Endothelial cell of umbilical vein (primary cell): ENCODE measurements around the gene RUSC2. TPM values are rescaled to one million over a fixed set of nuclear protein-coding genes. Genes with fewer than 3 reads are reported as not detected.
A peak's percentile ranks its signal among the peaks of the same experiment; 100 is the strongest.

Experiments used
- BruUV-seq: library from RNA; stranded (reverse); fragments of 400-500 nt; replicated peaks from 2 replicates; lab custom pipeline; 2021; lab: Mats Ljungman, UMichigan
- CTCF ChIA-PET: fragments of 300-600, 350-600 bp; sonication (Branson Sonifier 250); formaldehyde crosslinking; loops from one replicate; lab custom pipeline; 2021; ENCODE audit warnings: antibody characterized with exemption, inconsistent platforms; lab: Charles Lee
- POLR2A ChIA-PET: fragments of 300-600, 350-600 bp; sonication (Branson Sonifier 250); formaldehyde crosslinking; loops from one replicate; lab custom pipeline; 2021; ENCODE audit warnings: antibody characterized with exemption, inconsistent platforms; lab: Charles Lee
- DNase-seq: peaks from one replicate; pipeline ENCODE4 v3.0.0-alpha.2; 2011; ENCODE audit warnings: low read depth, low spot score
- FAIRE-seq: peaks from 2 replicates; lab custom pipeline; 2011; peaks lifted over from hg19 to GRCh38; lab: Jason Lieb, UNC
- H2AFZ ChIP-seq: 2 replicates; pipeline ENCODE4 v1.6.0; 2012; ENCODE audit warnings: low read depth, low read length, control low read depth, inconsistent platforms
- H3K27ac ChIP-seq: 2 replicates; pipeline ENCODE4 v1.5.1; 2011; ENCODE audit warnings: low read depth, mild to moderate bottlenecking, control low read depth, low read length, moderate library complexity; ENCODE audit not compliant: insufficient read depth
- H3K27me3 ChIP-seq, 2 experiments: 2 replicates each; pipeline versions ENCODE4 v1.6.0 to v1.6.1; 2011; ENCODE audit warnings: low read length in 2 of 2, mixed read lengths in 1 of 2; ENCODE audit not compliant: control insufficient read depth in 2 of 2, insufficient read depth in 2 of 2
- H3K36me3 ChIP-seq, 2 experiments: 2 replicates in 1 of 2; 3 replicates in 1 of 2; pipeline ENCODE4 v1.5.1; 2011; ENCODE audit warnings: low read length in 2 of 2, mild to moderate bottlenecking in 1 of 2, moderate library complexity in 1 of 2; ENCODE audit not compliant: control insufficient read depth in 2 of 2, insufficient read depth in 2 of 2; ENCODE audit errors: extremely low read depth in 1 of 2
- H3K4me1 ChIP-seq: 3 replicates; pipeline ENCODE4 v1.5.1; 2011; ENCODE audit warnings: mild to moderate bottlenecking, low read length; ENCODE audit not compliant: control insufficient read depth, insufficient read depth; ENCODE audit errors: extremely low read depth
- H3K4me2 ChIP-seq: 2 replicates; pipeline ENCODE4 v1.6.1; 2011; ENCODE audit warnings: low read length, control low read depth, mixed read lengths; ENCODE audit not compliant: insufficient read depth
- H3K4me3 ChIP-seq, 3 experiments: fragments of 200-600 bp in 1 of 3; sonication (generic), shearing (Covaris generic) in 1 of 3; replicated peaks in 1 of 3; 2 replicates each; pipeline ENCODE4 v1.5.1; 2011 to 2016; ENCODE audit warnings: control low read depth in 3 of 3, low read length in 3 of 3, mild to moderate bottlenecking in 2 of 3, inconsistent platforms in 1 of 3, low read depth in 1 of 3, moderate library complexity in 1 of 3; ENCODE audit not compliant: insufficient read depth in 1 of 3
- H3K79me2 ChIP-seq: 2 replicates; pipeline ENCODE4 v1.6.0; 2012; ENCODE audit warnings: low read length, inconsistent platforms; ENCODE audit not compliant: control insufficient read depth, insufficient read depth
- H3K9ac ChIP-seq: replicated peaks from 2 replicates; pipeline ENCODE3; 2011; ENCODE audit warnings: low read length, control low read depth; ENCODE audit not compliant: insufficient read depth; ENCODE audit errors: extremely low read depth
- H3K9me1 ChIP-seq: replicated peaks from 3 replicates; pipeline ENCODE4 v1.6.0; 2011; ENCODE audit warnings: mild to moderate bottlenecking, low read length; ENCODE audit not compliant: control insufficient read depth, insufficient read depth; ENCODE audit errors: extremely low read depth
- H3K9me3 ChIP-seq: replicated peaks from 2 replicates; pipeline ENCODE4 v1.5.1; 2012; ENCODE audit warnings: low read length, inconsistent platforms; ENCODE audit not compliant: control insufficient read depth, insufficient read depth
- H4K20me1 ChIP-seq: replicated peaks from 2 replicates; pipeline ENCODE3; 2011; ENCODE audit warnings: mild to moderate bottlenecking, low read length; ENCODE audit not compliant: control insufficient read depth, insufficient read depth; ENCODE audit errors: extremely low read depth
- FOS ChIP-seq: IDR thresholded peaks from 2 replicates; pipeline ENCODE4 v1.6.1; 2011; ENCODE audit warnings: mild to moderate bottlenecking, low read length, moderate library complexity, borderline replicate concordance; ENCODE audit not compliant: insufficient read depth
- MYC ChIP-seq: IDR thresholded peaks from one replicate; pipeline ENCODE4 v1.6.1; 2011; ENCODE audit warnings: mild to moderate bottlenecking, low read depth, low read length
- dilution Hi-C: fragments of 300-500 bp; cut with MboI; formaldehyde crosslinking; loops from one replicate; pipeline ENCODE4 v1.15.0; 2019; ENCODE audit warnings: low sequenced_read_pairs; ENCODE audit not compliant: extremely low pct_ligation_motif_present
- intact Hi-C: fragments of 100-400 bp; cut with micrococcal nuclease; formaldehyde crosslinking; loops from one replicate; pipeline ENCODE4 v1.10.0; 2022
- polyA plus RNA-seq, 4 experiments: library from polyadenylated mRNA; depleted of rRNA in 3 of 4; stranded (reverse) in 3 of 4; unstranded in 1 of 4; fragments of >200 nt; gene quantifications; 2 replicates each; pipeline versions ENCODE4 v1.2.1 to v1.2.3, GENCODE V29; 2011 to 2012; ENCODE audit warnings: missing spikeins in 1 of 4
- total RNA-seq: library from RNA; stranded (reverse); gene quantifications from 2 replicates; pipeline ENCODE4 v1.2.3, GENCODE V29; 2021
- TF ChIP-seq, protein P1 (sequence below), 2 donors: IDR thresholded peaks; 1 replicate in 1 of 2; 2 replicates in 1 of 2; pipeline ENCODE4 v1.5.1; 2011; ENCODE audit warnings: low read length in 2 of 2, mild to moderate bottlenecking in 2 of 2, moderate library complexity in 2 of 2, control low read depth in 1 of 2, inconsistent platforms in 1 of 2, low read depth in 1 of 2; ENCODE audit not compliant: insufficient read depth in 1 of 2; ENCODE audit errors: extremely low read depth in 1 of 2

Gene RUSC2
- total and polyA plus RNA-seq, 2 donors (not counting 3 experiments of a cell fraction or from before 2014, with no cell fraction given): 26.1 to 46.2 TPM

DNA sequence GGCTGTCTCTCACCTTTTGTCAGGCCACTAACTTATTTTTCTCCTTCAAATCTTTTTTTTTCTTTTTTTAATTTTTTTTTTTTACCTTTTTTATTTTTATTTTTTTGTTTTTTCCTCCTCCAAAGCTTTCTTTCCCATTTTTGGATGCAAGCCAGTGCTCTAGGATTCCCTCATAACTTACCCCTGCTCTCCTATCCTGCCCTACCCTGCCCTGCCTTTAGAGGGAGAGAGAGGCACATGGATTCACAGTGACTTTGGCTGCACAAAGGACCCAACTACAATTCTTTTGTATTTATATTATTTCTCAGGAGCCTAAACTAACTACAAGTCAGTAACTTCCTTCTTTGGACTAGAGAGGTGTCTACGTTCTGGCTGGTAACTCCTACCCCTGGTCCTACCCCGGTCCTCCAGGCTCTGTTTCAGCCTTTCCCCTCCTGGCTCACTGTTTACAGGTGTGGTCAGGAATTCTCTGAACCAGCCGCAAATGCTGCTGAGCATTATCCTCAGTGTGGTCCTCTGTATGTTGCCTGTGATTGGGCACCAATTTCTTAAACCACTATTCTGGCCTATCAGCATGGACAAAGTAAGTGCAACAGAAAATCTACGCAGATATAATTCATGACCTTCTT, 8.4 kb upstream of the RUSC2 start:
- no peak overlapping the region for H3K27ac ChIP-seq
- peaks cover 5% of the 10 kb centered on the region for H3K4me1 ChIP-seq
- no peaks in the 10 kb centered on the region for H4K20me1 ChIP-seq
- no peak overlapping the region for H3K4me2 ChIP-seq
- no TSS peak for BruUV-seq
- H3K4me3 ChIP-seq: no peak overlapping the region
- DNase-seq: peak; percentile 71
- H2AFZ ChIP-seq: no peak overlapping the region
- TF ChIP-seq MYC: no peak
- TF ChIP-seq, protein P1, sequence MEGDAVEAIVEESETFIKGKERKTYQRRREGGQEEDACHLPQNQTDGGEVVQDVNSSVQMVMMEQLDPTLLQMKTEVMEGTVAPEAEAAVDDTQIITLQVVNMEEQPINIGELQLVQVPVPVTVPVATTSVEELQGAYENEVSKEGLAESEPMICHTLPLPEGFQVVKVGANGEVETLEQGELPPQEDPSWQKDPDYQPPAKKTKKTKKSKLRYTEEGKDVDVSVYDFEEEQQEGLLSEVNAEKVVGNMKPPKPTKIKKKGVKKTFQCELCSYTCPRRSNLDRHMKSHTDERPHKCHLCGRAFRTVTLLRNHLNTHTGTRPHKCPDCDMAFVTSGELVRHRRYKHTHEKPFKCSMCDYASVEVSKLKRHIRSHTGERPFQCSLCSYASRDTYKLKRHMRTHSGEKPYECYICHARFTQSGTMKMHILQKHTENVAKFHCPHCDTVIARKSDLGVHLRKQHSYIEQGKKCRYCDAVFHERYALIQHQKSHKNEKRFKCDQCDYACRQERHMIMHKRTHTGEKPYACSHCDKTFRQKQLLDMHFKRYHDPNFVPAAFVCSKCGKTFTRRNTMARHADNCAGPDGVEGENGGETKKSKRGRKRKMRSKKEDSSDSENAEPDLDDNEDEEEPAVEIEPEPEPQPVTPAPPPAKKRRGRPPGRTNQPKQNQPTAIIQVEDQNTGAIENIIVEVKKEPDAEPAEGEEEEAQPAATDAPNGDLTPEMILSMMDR (IDR thresholded peaks at IDR 0.05; ENCODE audit: extremely low read depth in 1 of 2, insufficient read depth in 1 of 2, low read depth in 1 of 2, low read length in 2 of 2): peak; percentile 75 to 80
- no peaks in the 10 kb centered on the region for H3K9me3 ChIP-seq
- ChIA-PET CTCF (interaction anchor here (0.6 to 7.4 kb wide), 20 partner anchors 9 to 367 kb away, joined by 3 to 233 read pairs (median 4); partner anchors contain the start of genes ATOSB and RUSC2), POLR2A (interaction anchor here (0.6 kb wide), 1 partner anchor 55 kb away, joined by 3 read pairs; no protein-coding TSS in a partner anchor)
- no peaks in the 10 kb centered on the region for H3K27me3 ChIP-seq
- peak; percentile 76 for FAIRE-seq
- H3K9ac ChIP-seq: no peak overlapping the region
- dilution Hi-C loops (no loop called here), intact Hi-C loops (loop anchor here (1.0 to 5.0 kb wide), 3 partner anchors 73 to 166 kb away; no protein-coding TSS in a partner anchor)
- H3K79me2 ChIP-seq: no peaks in the 10 kb centered on the region
- H3K9me1 ChIP-seq: no peaks in the 10 kb centered on the region
- no peaks in the 10 kb centered on the region for H3K36me3 ChIP-seq

DNA sequence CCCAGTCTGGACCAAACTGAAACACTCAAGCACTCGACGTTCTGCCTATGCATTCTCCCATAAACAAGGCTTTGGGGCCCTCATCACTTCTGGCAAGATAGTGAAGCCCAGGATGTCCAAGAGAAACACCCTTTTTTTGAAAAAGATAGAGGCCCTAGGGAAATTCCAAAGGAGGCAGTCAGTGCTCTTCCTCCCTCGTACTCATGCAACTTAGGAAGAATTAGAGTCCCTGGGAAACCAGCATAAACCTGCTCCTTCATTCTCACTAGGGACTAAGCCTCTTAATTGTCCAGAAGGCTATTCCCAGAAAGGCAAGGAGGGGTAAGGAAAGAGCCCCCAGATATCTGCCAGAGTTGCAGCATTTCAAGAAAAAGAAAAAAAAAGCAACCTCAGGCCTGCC, 7.8 kb upstream of the RUSC2 start:
- H4K20me1 ChIP-seq: no peaks in the 10 kb centered on the region
- dilution Hi-C loops (no loop called here), intact Hi-C loops (loop anchor here (5.0 kb wide), 2 partner anchors 120 to 165 kb away; no protein-coding TSS in a partner anchor)
- FAIRE-seq: no peak
- ChIA-PET CTCF (interaction anchor here (7.4 kb wide), 1 partner anchor 71 kb away, joined by 233 read pairs; no protein-coding TSS in a partner anchor), POLR2A (no interaction called here)
- BruUV-seq: no TSS peak
- H3K27me3 ChIP-seq: no peaks in the 10 kb centered on the region
- no peak overlapping the region for H3K9ac ChIP-seq
- no peak overlapping the region for H3K27ac ChIP-seq
- H3K4me1 ChIP-seq: peaks cover 5% of the 10 kb centered on the region
- H3K4me2 ChIP-seq: no peak overlapping the region
- H3K79me2 ChIP-seq: no peaks in the 10 kb centered on the region
- H3K9me1 ChIP-seq: no peaks in the 10 kb centered on the region
- no peak overlapping the region for H3K4me3 ChIP-seq
- TF ChIP-seq FOS: no peak
- no peak overlapping the region for H2AFZ ChIP-seq
- no peaks in the 10 kb centered on the region for H3K9me3 ChIP-seq
- no peak for DNase-seq
- H3K36me3 ChIP-seq: no peaks in the 10 kb centered on the region
